K562 (cell line): ENCODE measurements around the gene MSTN. TPM values are rescaled to one million over a fixed set of nuclear protein-coding genes. Genes with fewer than 3 reads are reported as not detected.

Experiments used
- ATAC-seq: fragments of 200-7000 bp; cut with Tn5 transposase; 3 replicates; pipeline ENCODE4 v1.9.1; 2020; ENCODE audit warnings: moderate library complexity
- BruUV-seq: library from RNA; stranded (reverse); fragments of 400-500 nt; replicated peaks from 2 replicates; lab custom pipeline; 2021; lab: Mats Ljungman, UMichigan
- CTCF ChIA-PET: fragments of 300-600 bp; formaldehyde crosslinking; extraction: SDS; loops from one replicate; lab custom pipeline; 2021; ENCODE audit warnings: low intra/inter-chr PET ratio; lab: Yijun Ruan, JAX
- POLR2A ChIA-PET: fragments of 300-600, 350-650 bp; sonication (Branson Sonifier 250); formaldehyde crosslinking; extraction: SDS; loops from one replicate; lab custom pipeline; 2021; ENCODE audit warnings: antibody characterized with exemption, inconsistent platforms; lab: Yijun Ruan, JAX
- DNase-seq, 4 experiments: peaks; one replicate each; pipeline versions ENCODE4 v3.0.0 to v3.0.0-alpha.2; 2011 to 2018; ENCODE audit warnings: low spot score in 3 of 4, mixed read lengths in 3 of 4; ENCODE audit errors: extremely low read depth in 1 of 4
- FAIRE-seq: peaks from 2 replicates; lab custom pipeline; 2011; peaks lifted over from hg19 to GRCh38; lab: Jason Lieb, UNC
- H2AFZ ChIP-seq: 2 replicates; pipeline ENCODE4 v1.6.0; 2011; ENCODE audit warnings: low read depth, low read length, control low read depth, inconsistent platforms
- H3K27ac ChIP-seq: fragments of 200-600 bp; 3 replicates; pipeline ENCODE4 v1.8.0; 2011; ENCODE audit warnings: low read depth, mild to moderate bottlenecking, control low read depth, inconsistent platforms, low read length, moderate library complexity, mixed read lengths; ENCODE audit errors: extremely low read depth
- H3K27me3 ChIP-seq, 2 experiments: fragments of 300-600 bp in 1 of 2; 2 replicates in 1 of 2; 3 replicates in 1 of 2; pipeline versions ENCODE4 v1.6.0 to v1.8.0; 2011; ENCODE audit warnings: inconsistent platforms in 2 of 2, low read length in 2 of 2, mild to moderate bottlenecking in 1 of 2, mixed read lengths in 1 of 2, moderate library complexity in 1 of 2; ENCODE audit not compliant: control insufficient read depth in 2 of 2, insufficient read depth in 2 of 2
- H3K36me3 ChIP-seq: fragments of 300-600 bp; 3 replicates; pipeline ENCODE4 v1.8.0; 2011; ENCODE audit warnings: mild to moderate bottlenecking, low read length, inconsistent platforms; ENCODE audit not compliant: control insufficient read depth, insufficient read depth
- H3K4me1 ChIP-seq, 2 experiments: fragments of 200-600 bp in 1 of 2; replicated peaks in 1 of 2; 2 replicates in 1 of 2; 3 replicates in 1 of 2; pipeline versions ENCODE4 v1.5.1 to v1.8.0; 2011; ENCODE audit warnings: inconsistent platforms in 2 of 2, low read length in 2 of 2, mild to moderate bottlenecking in 1 of 2, mixed read lengths in 1 of 2, moderate library complexity in 1 of 2; ENCODE audit not compliant: control insufficient read depth in 2 of 2, insufficient read depth in 2 of 2
- H3K4me2 ChIP-seq: 2 replicates; pipeline ENCODE4 v1.6.1; 2011; ENCODE audit warnings: low read length, control low read depth, inconsistent platforms, mixed read lengths; ENCODE audit not compliant: insufficient read depth
- H3K4me3 ChIP-seq: fragments of 200-600 bp; sonication (generic), shearing (Covaris generic); 2 replicates; pipeline ENCODE4 v1.5.1; 2016; ENCODE audit warnings: control low read depth, inconsistent platforms
- H3K79me2 ChIP-seq: fragments of 200-600 bp; 3 replicates; pipeline ENCODE4 v1.8.0; 2011; ENCODE audit warnings: low read length, inconsistent platforms; ENCODE audit not compliant: control insufficient read depth, insufficient read depth
- H3K9ac ChIP-seq, 2 experiments: 2 replicates each; pipeline versions ENCODE4 v1.6.0 to v1.6.1; 2011; ENCODE audit warnings: low read depth in 2 of 2, low read length in 2 of 2, control low read depth in 1 of 2, inconsistent platforms in 1 of 2, mild to moderate bottlenecking in 1 of 2, mixed read lengths in 1 of 2; ENCODE audit not compliant: insufficient read depth in 1 of 2
- H3K9me1 ChIP-seq: one replicate; pipeline ENCODE4 v1.6.0; 2011; ENCODE audit warnings: inconsistent platforms, mild to moderate bottlenecking, low read length, moderate library complexity; ENCODE audit not compliant: control insufficient read depth, insufficient read depth
- H3K9me3 ChIP-seq: replicated peaks from 2 replicates; pipeline ENCODE4 v1.5.1; 2011; ENCODE audit warnings: low read depth, low read length, inconsistent platforms; ENCODE audit not compliant: control insufficient read depth, insufficient read depth
- H4K20me1 ChIP-seq: replicated peaks from 2 replicates; pipeline ENCODE4 v1.6.1; 2011; ENCODE audit warnings: low read length, inconsistent platforms, mixed read lengths; ENCODE audit not compliant: control insufficient read depth, insufficient read depth
- BRD4 ChIP-seq: fragments of 200-600 bp; sonication (generic); IDR thresholded peaks from 2 replicates; pipeline ENCODE4 v1.6.1; 2017; ENCODE audit warnings: inconsistent platforms
- BRF1 ChIP-seq: IDR thresholded peaks from 3 replicates; pipeline ENCODE4 v1.6.1; 2011; ENCODE audit warnings: borderline replicate concordance, mild to moderate bottlenecking; ENCODE audit not compliant: insufficient read length; ENCODE audit errors: extremely low read depth
- CBFA2T3 ChIP-seq: fragments of 450-650 bp; IDR thresholded peaks from 2 replicates; pipeline ENCODE4 v1.6.1; 2017
- LARP7 ChIP-seq: fragments of 450-650 bp; IDR thresholded peaks from 2 replicates; pipeline ENCODE4 v1.6.1; 2016
- MCM2 ChIP-seq: fragments of 450-650 bp; IDR thresholded peaks from 2 replicates; pipeline ENCODE4 v1.6.1; 2017; ENCODE audit warnings: low read depth, mild to moderate bottlenecking
- MCM3 ChIP-seq: fragments of 450-650 bp; IDR thresholded peaks from 2 replicates; pipeline ENCODE4 v1.6.1; 2016
- MTA2 ChIP-seq: fragments of 450-650 bp; IDR thresholded peaks from 2 replicates; pipeline ENCODE4 v1.6.1; 2016; ENCODE audit warnings: low read depth
- NCOR1 ChIP-seq: fragments of 450-650 bp; IDR thresholded peaks from 2 replicates; pipeline ENCODE4 v1.6.1; 2016; ENCODE audit warnings: mild to moderate bottlenecking, moderate library complexity
- RUNX1 ChIP-seq: sonication (generic); IDR thresholded peaks from 2 replicates; pipeline ENCODE4 v1.6.1; 2016; ENCODE audit warnings: antibody characterized with exemption, low read depth
- TAL1 ChIP-seq: fragments of 450-650 bp; IDR thresholded peaks from 2 replicates; pipeline ENCODE4 v1.6.1; 2016; ENCODE audit warnings: mild to moderate bottlenecking
- TEAD4 ChIP-seq, 2 experiments: sonication (generic) in 1 of 2; formaldehyde crosslinking in 1 of 2; IDR thresholded peaks; 2 replicates each; pipeline versions ENCODE4 v1.6.1 to v1.8.0; 2012 to 2022; ENCODE audit warnings: borderline replicate concordance in 1 of 2, inconsistent platforms in 1 of 2, low read length in 1 of 2, mild to moderate bottlenecking in 1 of 2, missing genetic modification reagents in 1 of 2
- ZNF140 ChIP-seq: fragments of 250-450 bp; sonication (Bioruptor Pico); IDR thresholded peaks from 2 replicates; pipeline ENCODE4 v1.8.0; 2021; ENCODE audit warnings: moderate library complexity, mild to moderate bottlenecking, inconsistent platforms
- ZNF197 ChIP-seq: fragments of 200-800 bp; sonication (Bioruptor generic); IDR thresholded peaks from 2 replicates; pipeline ENCODE4 v1.6.1; 2016; ENCODE audit warnings: low read depth, missing genetic modification characterization, missing compliant biosample characterization
- WGBS: fragments of 100-300 bp; shearing (Covaris generic); methylation state at CpG from one replicate; pipeline ENCODE4 v1.1.6; 2016; ENCODE audit warnings: low coverage, mixed read lengths; ENCODE audit not compliant: insufficient coverage; ENCODE audit errors: missing lambda C conversion rate; 5-methylcytosine and 5-hydroxymethylcytosine counted together
- in situ Hi-C: fragments of 300-500 bp; cut with MboI; formaldehyde crosslinking; loops from 4 replicates; pipeline ENCODE4 v1.15.0; 2018; ENCODE audit warnings: inconsistent platforms, mixed read lengths
- intact Hi-C: fragments of 100-400 bp; cut with micrococcal nuclease; formaldehyde crosslinking; loops from 2 replicates; pipeline ENCODE4 v1.14.2; 2022
- polyA plus RNA-seq, 8 experiments: library from polyadenylated mRNA; depleted of rRNA in 4 of 8; stranded (reverse) in 5 of 8; unstranded in 3 of 8; fragments of >200 nt; fragmentation: Nextera tagmentation in 2 of 8; fragmentation: Illumina TruSeq in 1 of 8; extraction: Ambion mirVana in 2 of 8; extraction: Trizol in 1 of 8; gene quantifications; 2 replicates each; pipeline versions ENCODE4 v1.2.1 to v1.2.3, GENCODE V29; 2011 to 2014; ENCODE audit warnings: inconsistent platforms in 1 of 8, missing spikeins in 1 of 8
- total RNA-seq, 7 experiments: library from RNA; depleted of rRNA in 6 of 7; stranded (reverse); fragments of >200 nt in 6 of 7; fragmentation: Illumina TruSeq in 2 of 7; extraction: Trizol in 2 of 7; gene quantifications; 2 replicates each; pipeline versions ENCODE4 v1.2.1 to v1.2.3, GENCODE V29; 2011 to 2021; ENCODE audit warnings: low replicate concordance in 1 of 7
- TF ChIP-seq, protein P1 (sequence below): fragments of 450-650 bp; formaldehyde crosslinking; IDR thresholded peaks from 2 replicates; pipeline ENCODE4 v1.4.0; 2022; ENCODE audit warnings: missing genetic modification characterization

Gene MSTN
- total and polyA plus RNA-seq, 9 of the 15 experiments (the other 6 are each of a cell fraction or from before 2014, with no cell fraction given), result not detected

DNA sequence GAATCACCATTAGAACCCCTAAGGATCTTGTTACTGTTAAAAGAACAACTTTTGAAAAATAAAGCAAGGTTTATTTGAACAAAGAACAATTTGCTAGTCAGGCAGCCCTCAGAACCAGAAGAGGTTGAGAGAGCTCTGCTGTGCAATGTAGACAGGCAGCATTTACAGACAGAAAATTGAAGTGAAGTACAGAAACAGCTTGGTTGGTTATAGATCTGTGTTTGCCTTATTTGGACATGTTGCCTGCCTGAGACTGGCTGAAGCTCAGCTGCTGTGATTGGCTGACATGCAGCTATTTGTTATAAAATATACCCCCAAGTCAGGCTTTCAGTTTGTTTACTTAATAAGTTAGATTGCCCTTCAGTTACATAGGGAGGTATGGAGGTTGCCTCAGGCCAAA is 12.5 kb downstream of the MSTN start:
- Histone ChIP-seq H2AFZ (peak overlapping the region; percentile 34), H3K9ac (no peak overlapping the region), H3K27ac (no peak overlapping the region), H3K4me2 (no peak overlapping the region), H3K79me2 (no peaks in the 10 kb centered on the region), H3K9me3 (no peaks in the 10 kb centered on the region), H3K27me3 (no peaks in the 10 kb centered on the region), H3K4me3 (no peak overlapping the region), H3K4me1 (peaks cover 0 to under 1% of the 10 kb centered on the region in 2 experiments; a peak in 2 of 5 replicates), H3K9me1 (no peaks in the 10 kb centered on the region), H3K36me3 (no peaks in the 10 kb centered on the region), H4K20me1 (no peaks in the 10 kb centered on the region)
- in situ Hi-C loops, result loop anchor here (25.0 kb wide), 1 partner anchor 563 kb away; no protein-coding TSS in a partner anchor
- ChIA-PET POLR2A (no interaction called here), CTCF (no interaction called here)
- no peak for FAIRE-seq
- no peak for TF ChIP-seq MCM3
- TF ChIP-seq, protein P1, sequence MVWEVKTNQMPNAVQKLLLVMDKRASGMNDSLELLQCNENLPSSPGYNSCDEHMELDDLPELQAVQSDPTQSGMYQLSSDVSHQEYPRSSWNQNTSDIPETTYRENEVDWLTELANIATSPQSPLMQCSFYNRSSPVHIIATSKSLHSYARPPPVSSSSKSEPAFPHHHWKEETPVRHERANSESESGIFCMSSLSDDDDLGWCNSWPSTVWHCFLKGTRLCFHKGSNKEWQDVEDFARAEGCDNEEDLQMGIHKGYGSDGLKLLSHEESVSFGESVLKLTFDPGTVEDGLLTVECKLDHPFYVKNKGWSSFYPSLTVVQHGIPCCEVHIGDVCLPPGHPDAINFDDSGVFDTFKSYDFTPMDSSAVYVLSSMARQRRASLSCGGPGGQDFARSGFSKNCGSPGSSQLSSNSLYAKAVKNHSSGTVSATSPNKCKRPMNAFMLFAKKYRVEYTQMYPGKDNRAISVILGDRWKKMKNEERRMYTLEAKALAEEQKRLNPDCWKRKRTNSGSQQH, result no peak
- no peak for TF ChIP-seq BRF1
- TF ChIP-seq LARP7, result no peak
- 0 out of 3 replicates have a peak, but pooled peaks have one; percentile 41 for ATAC-seq
- BruUV-seq, result no TSS peak
- intact Hi-C loops, result no loop called here
- no peak for DNase-seq

DNA sequence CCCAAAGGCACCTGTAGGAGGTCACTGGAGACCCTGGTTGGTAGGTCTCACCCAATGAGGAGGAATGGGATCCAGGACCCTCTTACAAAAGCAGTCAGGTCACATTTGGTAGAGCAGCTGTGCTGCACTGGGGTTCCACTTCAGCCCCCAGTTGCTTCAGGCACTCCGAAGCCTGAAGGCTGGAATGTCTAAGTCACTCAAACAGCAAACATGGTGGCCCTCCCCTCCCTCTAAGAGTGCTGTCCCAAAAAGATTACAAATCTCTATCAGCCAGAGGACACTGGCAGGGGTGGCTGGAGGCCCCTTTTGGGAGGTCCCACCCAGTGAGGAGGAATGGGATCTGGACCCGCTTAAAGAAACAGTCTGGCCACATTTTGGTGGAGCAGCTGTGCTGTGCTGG is 17.7 kb downstream of the MSTN start:
- WGBS, result 21% methylated on average over 2 of the region's 2 CpGs
- intact Hi-C loops (no loop called here), in situ Hi-C loops (no loop called here)
- no peaks in the 10 kb centered on the region for H3K9me1 ChIP-seq
- H3K36me3 ChIP-seq, result no peaks in the 10 kb centered on the region
- no peaks in the 10 kb centered on the region for H3K27me3 ChIP-seq
- FAIRE-seq (no peak), ATAC-seq (peak; percentile 67), DNase-seq (peak in 2 of 4 experiments; percentile 10 to 28)
- H3K9ac ChIP-seq, result no peak overlapping the region
- ChIA-PET POLR2A (no interaction called here), CTCF (no interaction called here)
- H3K4me3 ChIP-seq, result no peak overlapping the region
- H3K27ac ChIP-seq, result no peak overlapping the region
- no peak for TF ChIP-seq ZNF197 (CRISPR knock-in tag)
- TF ChIP-seq BRD4, result no peak
- no peak for TF ChIP-seq RUNX1
- peak; percentile 44; the same call in 1 of the 2 replicates for TF ChIP-seq CBFA2T3
- no peak for TF ChIP-seq ZNF140 (CRISPR knock-in tag)
- 0 out of 2 replicates have a peak, but pooled peaks have one; percentile 24 for TF ChIP-seq NCOR1
- no peak for TF ChIP-seq MCM2
- TF ChIP-seq TEAD4 (IDR thresholded peaks at IDR 0.05; ENCODE audit: low read length), result peak; percentile 33; the same call in 1 of the 2 replicates
- no peak for TF ChIP-seq TEAD4 (CRISPR knock-in tag; IDR thresholded peaks at IDR 0.05; ENCODE audit: borderline replicate concordance)
- 0 out of 2 replicates have a peak, but pooled peaks have one; percentile 16 for TF ChIP-seq MTA2
- TF ChIP-seq TAL1, result peak; percentile 46; the same call in 1 of the 2 replicates
- peak overlapping the region; percentile 83 for H2AFZ ChIP-seq
- BruUV-seq, result no TSS peak
- no peaks in the 10 kb centered on the region for H3K9me3 ChIP-seq
- H4K20me1 ChIP-seq, result no peaks in the 10 kb centered on the region
- peak overlapping the region; percentile 18; the same call in 1 of the 2 replicates for H3K4me2 ChIP-seq
- peaks cover 0 to 4% of the 10 kb centered on the region in 2 experiments; a peak in 3 of 5 replicates for H3K4me1 ChIP-seq
- H3K79me2 ChIP-seq, result no peaks in the 10 kb centered on the region
